K562 (cell line): ENCODE measurements around the gene NRSN2. TPM values are rescaled to one million over a fixed set of nuclear protein-coding genes. Genes with fewer than 3 reads are reported as not detected.

Source experiments
- ADNP ChIP-seq: fragments of 200-800 bp; sonication (Bioruptor generic); IDR thresholded peaks from 2 replicates; pipeline ENCODE4 v1.6.1; 2016; ENCODE audit warnings: missing genetic modification characterization, missing compliant biosample characterization
- BCL6 ChIP-seq: fragments of 250-450 bp; sonication (Bioruptor Pico); IDR thresholded peaks from 2 replicates; pipeline ENCODE4 v1.4.0; 2020
- CTBP1 ChIP-seq: fragments of 450-650 bp; IDR thresholded peaks from 2 replicates; pipeline ENCODE4 v1.6.1; 2016; ENCODE audit warnings: borderline replicate concordance
- FUS ChIP-seq: fragments of 200-400 bp; formaldehyde crosslinking; optimal IDR thresholded peaks from 2 replicates; pipeline ENCODE3; 2017; ENCODE audit warnings: low read depth, low read length
- HDAC1 ChIP-seq, 2 experiments: fragments of 450-650 bp; IDR thresholded peaks; 2 replicates each; pipeline ENCODE4 v1.6.1; 2016 to 2017; ENCODE audit warnings: inconsistent platforms in 1 of 2, mild to moderate bottlenecking in 1 of 2, moderate library complexity in 1 of 2
- IFI16 ChIP-seq: fragments of 250-450 bp; sonication (Bioruptor Pico); IDR thresholded peaks from 2 replicates; pipeline ENCODE4 v2.1.2; 2022; ENCODE audit warnings: mild to moderate bottlenecking, inconsistent platforms
- MEIS2 ChIP-seq: fragments of 450-650 bp; IDR thresholded peaks from 2 replicates; pipeline ENCODE4 v1.6.1; 2014; ENCODE audit warnings: mild to moderate bottlenecking; ENCODE audit not compliant: partially characterized antibody
- RBBP5 ChIP-seq: fragments of 200-600 bp; sonication (generic); IDR thresholded peaks from 2 replicates; pipeline ENCODE4 v1.6.1; 2012; ENCODE audit warnings: borderline replicate concordance, mild to moderate bottlenecking, low read length, control low read depth, inconsistent platforms; ENCODE audit not compliant: insufficient read depth, poor library complexity, severe bottlenecking
- RBFOX2 ChIP-seq: fragments of 200-400 bp; formaldehyde crosslinking; IDR thresholded peaks from 2 replicates; pipeline ENCODE4 v1.6.1; 2017; ENCODE audit warnings: low read depth, mild to moderate bottlenecking, low read length, moderate library complexity
- SETDB1 ChIP-seq: IDR thresholded peaks from one replicate; pipeline ENCODE4 v1.6.1; 2012; ENCODE audit warnings: low read length, control low read depth, inconsistent platforms
- TRIM25 ChIP-seq: fragments of 450-650 bp; IDR thresholded peaks from 2 replicates; pipeline ENCODE4 v1.7.0; 2016; ENCODE audit warnings: borderline replicate concordance
- ZFX ChIP-seq: sonication (generic); formaldehyde crosslinking; IDR thresholded peaks from 2 replicates; pipeline ENCODE4 v1.8.0; 2022; ENCODE audit warnings: mild to moderate bottlenecking, missing genetic modification reagents, moderate library complexity
- ZNF197 ChIP-seq: fragments of 200-800 bp; sonication (Bioruptor generic); IDR thresholded peaks from 2 replicates; pipeline ENCODE4 v1.6.1; 2016; ENCODE audit warnings: low read depth, missing genetic modification characterization, missing compliant biosample characterization
- ZNF23 ChIP-seq: fragments of 250-450 bp; sonication (Bioruptor Pico); IDR thresholded peaks from 2 replicates; pipeline ENCODE4 v1.4.0; 2020; ENCODE audit warnings: mild to moderate bottlenecking
- ZNF311 ChIP-seq: fragments of 250-450 bp; sonication (Bioruptor Pico); IDR thresholded peaks from 2 replicates; pipeline ENCODE4 v1.4.0; 2020; ENCODE audit warnings: mild to moderate bottlenecking, moderate library complexity
- ZSCAN32 ChIP-seq: fragments of 450-650 bp; formaldehyde crosslinking; IDR thresholded peaks from 2 replicates; pipeline ENCODE4 v1.4.0; 2020; ENCODE audit warnings: mild to moderate bottlenecking, moderate library complexity
- polyA plus RNA-seq, 8 experiments: library from polyadenylated mRNA; depleted of rRNA in 4 of 8; stranded (reverse) in 5 of 8; unstranded in 3 of 8; fragments of >200 nt; fragmentation: Nextera tagmentation in 2 of 8; fragmentation: Illumina TruSeq in 1 of 8; extraction: Ambion mirVana in 2 of 8; extraction: Trizol in 1 of 8; gene quantifications; 2 replicates each; pipeline versions ENCODE4 v1.2.1 to v1.2.3, GENCODE V29; 2011 to 2014; ENCODE audit warnings: inconsistent platforms in 1 of 8, missing spikeins in 1 of 8
- total RNA-seq, 7 experiments: library from RNA; depleted of rRNA in 6 of 7; stranded (reverse); fragments of >200 nt in 6 of 7; fragmentation: Illumina TruSeq in 2 of 7; extraction: Trizol in 2 of 7; gene quantifications; 2 replicates each; pipeline versions ENCODE4 v1.2.1 to v1.2.3, GENCODE V29; 2011 to 2021; ENCODE audit warnings: low replicate concordance in 1 of 7
- TF ChIP-seq, protein P1 (sequence below): sonication (generic); formaldehyde crosslinking; IDR thresholded peaks from 2 replicates; pipeline ENCODE4 v1.8.1; 2022; ENCODE audit warnings: missing genetic modification reagents
- TF ChIP-seq, protein P2 (sequence below): fragments of 250-450 bp; sonication (Bioruptor Pico); IDR thresholded peaks from 2 replicates; pipeline ENCODE4 v1.5.0; 2021
- TF ChIP-seq, protein P3 (sequence below): fragments of 450-650 bp; formaldehyde crosslinking; IDR thresholded peaks from 2 replicates; pipeline ENCODE4 v1.4.0; 2020; ENCODE audit warnings: mild to moderate bottlenecking, moderate library complexity
- TF ChIP-seq, protein P4 (sequence below): fragments of 250-450 bp; sonication (Bioruptor Pico); IDR thresholded peaks from 2 replicates; pipeline ENCODE4 v1.5.0; 2021; ENCODE audit warnings: mild to moderate bottlenecking, borderline replicate concordance

Gene NRSN2
- total and polyA plus RNA-seq, 9 of the 15 experiments (the other 6 are each of a cell fraction or from before 2014, with no cell fraction given), result 7.5 to 29.7 (median 11.1) TPM

DNA sequence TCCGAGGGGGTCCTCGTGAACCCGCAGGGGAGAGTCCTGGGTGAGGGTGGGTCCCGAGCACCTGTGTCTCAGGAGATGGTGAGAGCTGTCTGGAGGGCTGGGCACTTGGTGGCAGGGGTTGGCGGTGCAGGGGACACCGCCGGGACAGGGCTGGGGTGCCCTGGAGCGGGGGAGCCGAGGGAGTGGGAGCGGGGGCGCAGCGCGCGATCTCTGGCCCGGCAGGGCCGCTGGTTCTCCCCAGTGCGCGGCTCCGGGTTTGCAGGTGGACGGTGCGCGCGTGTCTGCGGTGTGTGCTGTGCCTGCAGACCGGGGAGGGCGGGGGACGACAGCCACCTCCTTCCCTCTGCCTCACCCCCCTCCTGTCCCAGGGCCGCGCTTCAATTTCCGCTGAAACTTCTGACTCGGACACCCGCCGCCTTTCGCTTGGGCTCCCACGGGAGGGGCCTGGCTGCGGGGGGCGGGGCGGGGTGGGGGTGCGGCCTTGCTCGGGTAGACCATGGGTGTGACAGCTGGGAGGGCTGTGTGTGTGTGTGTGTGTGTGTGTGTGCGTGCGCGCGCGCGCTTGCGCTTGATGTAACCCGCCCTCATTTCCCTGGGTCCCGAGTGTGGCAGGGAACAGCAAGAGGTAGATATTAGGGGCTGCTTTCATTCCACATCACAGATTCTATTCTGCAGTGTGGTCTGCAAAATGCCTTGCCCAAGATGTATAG, 34.8 kb downstream of the NRSN2 start (continued):
- TF ChIP-seq, protein P1, sequence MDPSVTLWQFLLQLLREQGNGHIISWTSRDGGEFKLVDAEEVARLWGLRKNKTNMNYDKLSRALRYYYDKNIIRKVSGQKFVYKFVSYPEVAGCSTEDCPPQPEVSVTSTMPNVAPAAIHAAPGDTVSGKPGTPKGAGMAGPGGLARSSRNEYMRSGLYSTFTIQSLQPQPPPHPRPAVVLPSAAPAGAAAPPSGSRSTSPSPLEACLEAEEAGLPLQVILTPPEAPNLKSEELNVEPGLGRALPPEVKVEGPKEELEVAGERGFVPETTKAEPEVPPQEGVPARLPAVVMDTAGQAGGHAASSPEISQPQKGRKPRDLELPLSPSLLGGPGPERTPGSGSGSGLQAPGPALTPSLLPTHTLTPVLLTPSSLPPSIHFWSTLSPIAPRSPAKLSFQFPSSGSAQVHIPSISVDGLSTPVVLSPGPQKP, result no peak
- 0 out of 2 replicates have a peak, but pooled peaks have one; percentile 34 for TF ChIP-seq ZSCAN32 (CRISPR knock-in tag)
- TF ChIP-seq, protein P2, sequence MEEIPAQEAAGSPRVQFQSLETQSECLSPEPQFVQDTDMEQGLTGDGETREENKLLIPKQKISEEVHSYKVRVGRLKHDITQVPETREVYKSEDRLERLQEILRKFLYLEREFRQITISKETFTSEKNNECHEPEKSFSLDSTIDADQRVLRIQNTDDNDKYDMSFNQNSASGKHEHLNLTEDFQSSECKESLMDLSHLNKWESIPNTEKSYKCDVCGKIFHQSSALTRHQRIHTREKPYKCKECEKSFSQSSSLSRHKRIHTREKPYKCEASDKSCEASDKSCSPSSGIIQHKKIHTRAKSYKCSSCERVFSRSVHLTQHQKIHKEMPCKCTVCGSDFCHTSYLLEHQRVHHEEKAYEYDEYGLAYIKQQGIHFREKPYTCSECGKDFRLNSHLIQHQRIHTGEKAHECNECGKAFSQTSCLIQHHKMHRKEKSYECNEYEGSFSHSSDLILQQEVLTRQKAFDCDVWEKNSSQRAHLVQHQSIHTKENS (CRISPR knock-in tag), result no peak
- TF ChIP-seq SETDB1, result no peak
- TF ChIP-seq MEIS2, result peak; percentile 24
- no peak for TF ChIP-seq IFI16 (CRISPR knock-in tag)
- TF ChIP-seq ZNF311 (CRISPR knock-in tag), result no peak
- TF ChIP-seq, protein P3, sequence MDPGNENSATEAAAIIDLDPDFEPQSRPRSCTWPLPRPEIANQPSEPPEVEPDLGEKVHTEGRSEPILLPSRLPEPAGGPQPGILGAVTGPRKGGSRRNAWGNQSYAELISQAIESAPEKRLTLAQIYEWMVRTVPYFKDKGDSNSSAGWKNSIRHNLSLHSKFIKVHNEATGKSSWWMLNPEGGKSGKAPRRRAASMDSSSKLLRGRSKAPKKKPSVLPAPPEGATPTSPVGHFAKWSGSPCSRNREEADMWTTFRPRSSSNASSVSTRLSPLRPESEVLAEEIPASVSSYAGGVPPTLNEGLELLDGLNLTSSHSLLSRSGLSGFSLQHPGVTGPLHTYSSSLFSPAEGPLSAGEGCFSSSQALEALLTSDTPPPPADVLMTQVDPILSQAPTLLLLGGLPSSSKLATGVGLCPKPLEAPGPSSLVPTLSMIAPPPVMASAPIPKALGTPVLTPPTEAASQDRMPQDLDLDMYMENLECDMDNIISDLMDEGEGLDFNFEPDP (CRISPR knock-in tag), result peak; percentile 29; the same call in 1 of the 2 replicates
- peak; percentile 85 for TF ChIP-seq RBFOX2
- TF ChIP-seq HDAC1 (IDR thresholded peaks at IDR 0.05), result peak in 1 of 2 experiments; percentile 69; a peak in 1 of 4 replicates
- TF ChIP-seq, protein P4, sequence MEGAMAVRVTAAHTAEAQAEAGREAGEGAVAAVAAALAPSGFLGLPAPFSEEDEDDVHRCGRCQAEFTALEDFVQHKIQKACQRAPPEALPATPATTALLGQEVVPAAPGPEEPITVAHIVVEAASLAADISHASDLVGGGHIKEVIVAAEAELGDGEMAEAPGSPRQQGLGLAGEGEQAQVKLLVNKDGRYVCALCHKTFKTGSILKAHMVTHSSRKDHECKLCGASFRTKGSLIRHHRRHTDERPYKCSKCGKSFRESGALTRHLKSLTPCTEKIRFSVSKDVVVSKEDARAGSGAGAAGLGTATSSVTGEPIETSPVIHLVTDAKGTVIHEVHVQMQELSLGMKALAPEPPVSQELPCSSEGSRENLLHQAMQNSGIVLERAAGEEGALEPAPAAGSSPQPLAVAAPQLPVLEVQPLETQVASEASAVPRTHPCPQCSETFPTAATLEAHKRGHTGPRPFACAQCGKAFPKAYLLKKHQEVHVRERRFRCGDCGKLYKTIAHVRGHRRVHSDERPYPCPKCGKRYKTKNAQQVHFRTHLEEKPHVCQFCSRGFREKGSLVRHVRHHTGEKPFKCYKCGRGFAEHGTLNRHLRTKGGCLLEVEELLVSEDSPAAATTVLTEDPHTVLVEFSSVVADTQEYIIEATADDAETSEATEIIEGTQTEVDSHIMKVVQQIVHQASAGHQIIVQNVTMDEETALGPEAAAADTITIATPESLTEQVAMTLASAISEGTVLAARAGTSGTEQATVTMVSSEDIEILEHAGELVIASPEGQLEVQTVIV (CRISPR knock-in tag), result no peak
- no peak; the same call in 1 of the 2 replicates for TF ChIP-seq ZFX
- TF ChIP-seq ADNP (tag), result no peak
- no peak for TF ChIP-seq RBBP5
- no peak for TF ChIP-seq CTBP1
- TF ChIP-seq TRIM25, result no peak
- TF ChIP-seq FUS, result no peak
- TF ChIP-seq ZNF197 (CRISPR knock-in tag), result no peak
- no peak for TF ChIP-seq BCL6
- no peak for TF ChIP-seq ZNF23
